Activated CD8-positive, alpha-beta memory T cell treated with anti-CD3 and anti-CD28 coated beads for 1 hour (primary cell): ENCODE data around the gene PTPRM.
"Not testable (repeated sequence)": the region's sequence is repeated elsewhere in the genome, so short reads cannot be mapped to it uniquely, and the experiment has no call there.

Experiments used
- DNase-seq, 2 donors: peaks; one replicate each; pipeline ENCODE4 v3.0.0-alpha.2; 2020; ENCODE audit warnings: low read depth in 1 of 2; ENCODE audit errors: extremely low read depth in 1 of 2

Gene PTPRM

GRCh38 chr18:7923105-7923504, 356.0 kb downstream of the PTPRM start:
- no peak for DNase-seq

- DNase-seq, result no peak
Observed at GRCh38 chr18:7924616-7925015, 357.5 kb downstream of the PTPRM start.

- DNase-seq, result no peak
Observed at GRCh38 chr18:7926526-7926925, 359.4 kb downstream of the PTPRM start.

- DNase-seq, result no peak
Observed at GRCh38 chr18:7927119-7927518, 360.0 kb downstream of the PTPRM start.

GRCh38 chr18:7931763-7932162, 364.6 kb downstream of the PTPRM start:
- no peak for DNase-seq

- DNase-seq, result no peak
Observed at GRCh38 chr18:7937268-7937667, 370.2 kb downstream of the PTPRM start.

- DNase-seq, result no peak
Observed at GRCh38 chr18:7939521-7939920, 372.4 kb downstream of the PTPRM start.

GRCh38 chr18:7940379-7940778, 373.3 kb downstream of the PTPRM start:
- DNase-seq, result no peak

GRCh38 chr18:7940971-7941370, 373.9 kb downstream of the PTPRM start:
- no peak for DNase-seq

GRCh38 chr18:7941533-7941932, 374.4 kb downstream of the PTPRM start:
- no peak for DNase-seq

GRCh38 chr18:7945882-7946281, 378.8 kb downstream of the PTPRM start:
- no peak for DNase-seq

- DNase-seq, result no peak
Observed at GRCh38 chr18:7946734-7947377, 379.7 kb downstream of the PTPRM start.

- no peak for DNase-seq
Observed at GRCh38 chr18:7950380-7951136, 383.4 kb downstream of the PTPRM start.

- DNase-seq, result no peak
Observed at GRCh38 chr18:7953095-7953958, 386.2 kb downstream of the PTPRM start.

- DNase-seq, result no peak
Observed at GRCh38 chr18:7954238-7954637, 387.1 kb downstream of the PTPRM start.

GRCh38 chr18:7955175-7955574, 388.1 kb downstream of the PTPRM start:
- no peak for DNase-seq

GRCh38 chr18:7957297-7957696, 390.2 kb downstream of the PTPRM start:
- DNase-seq, result no peak

- no peak for DNase-seq
Observed at GRCh38 chr18:7958081-7958896, 391.2 kb downstream of the PTPRM start.

- no peak for DNase-seq
Observed at GRCh38 chr18:7958897-7959146, 391.7 kb downstream of the PTPRM start.

GRCh38 chr18:7966682-7967081, 399.6 kb downstream of the PTPRM start:
- not testable (repeated sequence) for DNase-seq
